Middle frontal gyrus (tissue), 1 donor: ENCODE measurements around the gene TST.
"Not testable (repeated sequence)": the region's sequence is repeated elsewhere in the genome, so short reads cannot be mapped to it uniquely, and the experiment has no call there.

ENCODE experiments used
- DNase-seq: peaks from one replicate; pipeline ENCODE4 v3.0.0-alpha.2; 2015; ENCODE audit warnings: low spot score; ENCODE audit errors: extremely low spot score

Gene TST

DNA sequence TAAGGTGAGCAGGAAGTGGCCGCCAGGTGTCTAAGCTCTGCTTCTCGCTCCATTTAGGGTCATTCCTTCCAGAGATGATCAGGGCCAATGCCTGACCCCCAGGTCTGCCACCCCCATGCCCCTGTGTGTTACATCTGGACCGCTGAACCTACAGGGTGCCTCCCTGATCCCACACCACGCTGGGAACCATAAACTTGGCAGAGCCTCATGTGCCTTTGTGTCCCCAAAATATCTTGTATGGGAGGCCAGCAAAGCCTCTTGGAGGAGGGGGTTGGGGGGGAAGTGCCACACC is 3.7 kb downstream of the TST start:
- no peak for DNase-seq

DNA sequence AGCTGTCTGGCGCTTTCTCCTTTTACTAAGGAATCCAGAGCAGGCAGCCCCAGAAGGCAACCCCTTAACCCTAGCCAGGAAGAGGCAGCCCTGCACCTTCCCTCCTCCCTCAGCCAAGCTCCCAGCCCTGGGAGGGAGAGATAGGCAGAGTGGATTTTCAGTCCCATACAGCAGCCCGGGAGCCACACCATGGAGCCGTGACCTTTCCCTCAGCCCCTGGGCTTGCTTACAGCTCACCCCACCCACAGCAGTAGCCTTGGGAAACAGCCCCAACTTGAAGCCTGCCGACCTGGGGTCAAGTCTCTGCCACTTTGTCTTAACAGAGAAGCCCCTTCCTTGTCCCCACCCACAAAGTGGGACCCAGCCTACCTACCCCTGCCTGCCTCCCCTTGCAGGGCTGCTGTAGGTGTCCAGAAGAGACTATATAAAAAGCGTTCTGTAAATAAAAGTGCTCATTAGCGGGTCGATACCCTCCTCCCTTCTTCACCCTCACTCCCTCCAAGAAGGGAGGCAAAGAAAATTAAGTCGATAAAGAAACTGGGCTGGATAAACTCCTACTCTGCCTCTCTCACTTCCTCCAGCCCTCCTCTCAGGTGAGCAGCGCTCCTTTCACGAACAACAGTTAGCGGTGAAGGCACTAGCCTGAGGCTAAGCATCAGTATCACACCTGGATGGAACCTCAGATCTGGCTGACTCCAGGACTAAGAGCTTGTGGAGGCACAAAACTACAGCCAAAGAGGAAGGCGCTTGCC is 4.2 kb downstream of the TST start:
- no peak for DNase-seq

DNA sequence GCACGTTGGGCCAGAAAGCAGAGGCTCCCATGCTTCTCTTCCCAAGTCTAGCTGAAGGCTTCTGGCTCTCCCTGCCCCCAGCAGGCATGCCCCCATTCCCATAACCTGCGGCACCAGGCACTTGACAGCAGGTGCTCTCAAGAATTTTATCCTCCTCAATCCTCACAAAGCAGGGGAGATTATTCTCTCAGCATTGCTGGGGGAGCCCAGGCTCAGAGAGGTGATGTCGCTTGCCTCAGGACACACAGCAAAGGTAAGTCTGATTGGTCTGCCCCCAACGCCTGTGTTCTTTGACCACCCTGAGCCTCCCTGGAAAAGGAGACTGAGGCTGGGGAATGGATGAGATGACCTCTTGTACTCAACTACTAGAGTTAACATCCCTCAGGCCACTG is 4.8 kb downstream of the TST start:
- no peak for DNase-seq

DNA sequence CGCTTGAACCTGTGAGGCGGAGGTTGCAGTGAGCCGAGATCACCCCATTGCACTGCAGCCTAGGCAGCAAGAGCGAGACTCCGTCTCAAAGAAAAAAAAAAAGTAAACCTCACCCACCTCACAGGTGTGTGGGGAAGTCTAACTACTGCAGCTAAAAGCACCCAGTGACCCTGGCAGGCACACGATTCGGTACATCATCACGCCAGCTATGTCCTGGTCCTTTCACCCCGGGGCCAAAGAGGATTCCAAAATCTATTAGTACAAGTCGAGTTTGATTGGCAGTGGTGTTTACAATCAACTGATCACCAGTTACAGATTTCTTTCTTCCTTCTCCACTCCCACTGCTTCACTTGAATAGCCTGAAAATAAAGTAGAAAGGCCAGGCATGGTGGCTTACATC is 6.3 kb downstream of the TST start:
- no peak for DNase-seq

DNA sequence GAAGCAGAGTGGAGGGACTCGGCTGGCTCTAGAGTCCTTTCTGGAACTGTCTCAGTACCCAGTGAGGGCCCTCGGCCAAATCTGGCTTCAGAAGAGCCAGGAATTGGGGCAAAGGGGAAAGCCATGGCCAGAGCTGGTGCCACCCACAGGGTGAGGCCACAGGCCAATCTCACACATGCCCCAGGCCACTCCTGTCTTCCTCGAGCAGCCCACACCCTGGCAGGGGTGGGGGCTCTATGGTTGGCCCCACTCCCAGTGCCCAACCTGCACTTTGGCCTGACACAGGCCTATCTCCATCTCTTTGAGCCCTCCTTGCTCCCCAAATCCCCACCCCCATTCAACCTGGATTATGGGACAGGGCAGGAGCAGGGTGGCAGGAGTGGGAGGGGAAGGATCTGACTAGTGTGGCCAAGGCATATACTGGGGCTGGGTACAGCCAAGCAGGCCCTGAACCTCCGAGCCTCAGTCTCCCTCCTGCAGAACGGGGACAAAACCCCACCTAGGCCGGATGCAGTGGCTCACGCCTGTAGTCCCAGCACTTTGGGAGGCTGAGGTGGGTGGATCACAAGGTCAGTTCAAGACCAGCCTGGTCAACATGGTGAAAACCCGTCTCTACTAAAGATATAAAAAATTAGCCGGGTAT is 6.9 kb downstream of the TST start:
- no peak for DNase-seq

DNA sequence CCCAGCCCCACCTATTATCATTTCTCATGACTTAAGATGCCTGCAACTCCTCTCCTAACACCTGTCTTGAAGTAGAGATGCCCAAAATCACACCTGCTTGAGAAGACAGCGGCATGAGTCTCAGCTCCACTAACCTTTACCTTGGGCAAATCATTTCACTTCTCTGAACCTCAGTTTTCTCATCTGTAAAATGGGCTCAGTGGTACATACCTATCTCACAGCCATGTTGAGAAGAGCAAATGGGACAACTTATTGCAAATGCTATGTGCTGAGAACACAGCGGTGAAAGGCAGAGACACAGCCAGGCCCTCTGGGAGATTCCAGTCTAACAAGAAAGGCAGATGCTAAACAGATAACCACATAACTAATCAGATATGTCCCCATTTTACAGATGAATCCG is 7.8 kb downstream of the TST start:
- no peak for DNase-seq

DNA sequence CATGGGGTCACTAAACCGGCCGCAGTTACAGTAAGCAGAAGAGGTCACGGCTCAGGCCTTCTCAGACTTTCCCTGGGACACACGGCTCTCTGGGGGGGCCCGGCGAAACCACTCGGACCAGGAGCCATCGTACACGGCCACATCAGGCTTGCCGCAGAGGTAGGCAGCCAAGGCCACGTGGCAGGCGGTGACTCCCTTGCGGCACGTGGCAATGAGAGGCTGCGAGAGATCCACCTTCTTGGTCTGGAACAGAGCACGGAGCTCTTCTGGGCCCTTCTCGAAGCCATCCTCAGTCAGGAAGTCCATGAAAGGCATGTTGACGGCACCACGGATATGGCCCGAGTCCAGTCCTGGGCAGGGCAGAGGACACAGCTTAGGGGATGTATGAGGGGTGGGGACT is 8.3 kb downstream of the TST start:
- no peak for DNase-seq

DNA sequence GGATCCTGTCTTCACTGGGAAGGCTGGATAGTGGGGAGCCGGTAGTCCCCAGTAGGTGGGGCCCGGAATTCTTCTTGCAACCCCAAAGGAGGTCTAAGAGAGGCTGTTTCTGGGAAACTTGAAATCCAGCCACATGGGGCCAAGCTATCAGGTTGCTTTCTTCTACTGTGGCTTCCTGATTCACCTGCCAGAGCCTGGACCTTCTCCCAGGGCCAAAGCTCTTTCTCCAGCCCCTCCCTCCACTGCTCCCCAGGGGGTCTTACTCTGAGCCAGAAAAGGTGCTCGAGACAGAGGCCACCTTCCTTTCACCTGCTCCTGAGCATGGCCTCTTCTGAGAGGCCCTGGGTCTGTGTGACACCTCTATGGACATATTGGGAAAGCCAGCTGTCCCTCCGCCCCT is 9.1 kb downstream of the TST start:
- no peak for DNase-seq

DNA sequence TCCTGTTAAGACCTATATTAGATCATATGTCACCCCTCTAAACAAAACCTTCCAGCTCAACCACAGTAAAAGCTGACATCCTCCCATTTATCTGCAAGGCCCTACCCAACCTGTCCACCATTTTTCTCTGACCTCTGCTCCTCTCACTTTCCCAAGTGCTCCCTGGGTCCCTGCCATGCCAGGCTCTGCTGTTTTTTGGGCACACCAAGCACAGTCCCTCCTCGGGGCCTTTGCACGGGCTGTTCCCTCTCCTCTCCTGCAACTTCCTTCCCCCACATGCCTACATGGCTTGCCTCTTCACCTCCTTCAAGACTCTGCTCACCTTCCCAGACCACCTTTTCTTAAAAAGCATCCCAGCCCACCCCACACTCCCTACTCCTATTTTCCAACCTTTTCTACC is 9.8 kb downstream of the TST start:
- no peak for DNase-seq

DNA sequence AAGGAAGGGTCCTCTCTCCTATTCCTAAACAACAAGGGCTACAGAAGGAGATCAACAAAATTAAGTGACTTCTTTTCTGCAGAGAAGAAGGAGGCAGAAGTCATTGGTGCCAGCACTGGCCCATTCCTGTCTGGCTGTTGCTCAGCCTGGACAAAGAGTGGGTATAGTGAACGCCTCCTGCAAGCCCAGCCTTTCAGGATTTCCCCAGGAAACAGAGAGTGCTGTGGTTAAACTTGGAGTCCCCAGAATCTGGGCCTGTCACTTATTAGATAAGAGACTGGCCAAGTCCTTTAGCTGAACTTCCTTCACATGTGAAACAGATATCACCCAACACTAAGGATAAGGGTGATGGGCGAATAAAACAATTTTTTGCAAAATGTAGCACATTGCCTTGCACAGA is 10.9 kb downstream of the TST start:
- no peak for DNase-seq

DNA sequence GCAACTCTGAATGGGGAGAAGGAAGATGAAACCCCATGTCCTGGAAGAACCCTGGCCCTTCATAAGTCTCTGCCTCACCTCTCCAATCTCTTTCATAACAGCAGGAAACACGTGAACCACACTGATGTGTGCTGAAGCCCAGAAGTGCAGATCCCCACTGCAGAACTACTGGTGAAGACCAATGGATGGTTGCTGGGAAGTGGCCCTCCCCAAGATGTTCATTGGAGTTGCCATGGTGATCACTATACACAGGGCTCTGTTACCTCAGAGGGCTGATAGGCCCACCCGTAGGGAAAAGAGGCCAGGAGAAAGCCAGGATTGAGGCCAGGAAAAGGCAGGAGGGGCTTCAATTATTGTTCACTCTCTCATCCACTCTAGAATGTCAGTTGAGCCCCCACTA is 11.6 kb downstream of the TST start:
- no peak for DNase-seq

DNA sequence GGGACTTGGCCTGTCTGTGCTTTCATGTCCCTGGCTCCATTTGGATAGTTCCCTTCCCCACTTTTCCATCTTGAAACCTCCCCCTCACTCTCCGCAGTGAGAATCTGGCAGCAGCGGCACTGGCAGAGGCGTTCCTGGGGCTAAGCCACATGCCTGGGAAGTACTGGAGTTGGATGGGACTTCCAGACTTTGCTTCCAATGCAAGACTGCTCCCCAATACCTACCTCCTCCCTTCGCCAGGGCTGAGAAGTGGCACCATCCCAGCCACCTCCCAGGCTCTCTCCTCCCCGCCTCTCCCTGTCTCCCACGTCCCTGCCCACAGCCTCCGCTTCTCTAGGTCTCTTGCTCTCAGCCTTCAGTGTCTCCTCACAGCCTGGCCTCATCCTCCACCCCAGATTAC is 16.6 kb downstream of the TST start:
- DNase-seq, result peak; percentile 68

DNA sequence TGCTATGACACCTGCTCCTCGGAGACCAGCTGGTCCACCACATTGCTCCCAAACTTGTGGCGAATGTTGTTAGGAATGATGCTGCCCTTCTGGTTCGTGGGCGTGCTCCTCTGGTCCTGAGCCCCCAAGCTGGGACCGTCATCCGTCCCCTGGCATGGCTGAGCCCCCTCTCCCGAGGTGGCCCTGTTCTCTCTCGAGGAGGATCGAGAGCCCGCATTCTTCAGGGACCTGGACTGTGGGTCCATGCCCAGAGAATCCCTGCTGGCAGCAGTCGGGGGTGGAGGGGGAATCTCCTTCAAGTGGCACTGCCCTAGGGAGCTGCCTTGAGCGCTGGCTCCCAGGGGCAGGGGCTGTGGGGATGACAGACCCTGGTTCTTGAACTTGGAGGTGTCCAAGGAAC is 17.4 kb downstream of the TST start:
- no peak for DNase-seq

DNA sequence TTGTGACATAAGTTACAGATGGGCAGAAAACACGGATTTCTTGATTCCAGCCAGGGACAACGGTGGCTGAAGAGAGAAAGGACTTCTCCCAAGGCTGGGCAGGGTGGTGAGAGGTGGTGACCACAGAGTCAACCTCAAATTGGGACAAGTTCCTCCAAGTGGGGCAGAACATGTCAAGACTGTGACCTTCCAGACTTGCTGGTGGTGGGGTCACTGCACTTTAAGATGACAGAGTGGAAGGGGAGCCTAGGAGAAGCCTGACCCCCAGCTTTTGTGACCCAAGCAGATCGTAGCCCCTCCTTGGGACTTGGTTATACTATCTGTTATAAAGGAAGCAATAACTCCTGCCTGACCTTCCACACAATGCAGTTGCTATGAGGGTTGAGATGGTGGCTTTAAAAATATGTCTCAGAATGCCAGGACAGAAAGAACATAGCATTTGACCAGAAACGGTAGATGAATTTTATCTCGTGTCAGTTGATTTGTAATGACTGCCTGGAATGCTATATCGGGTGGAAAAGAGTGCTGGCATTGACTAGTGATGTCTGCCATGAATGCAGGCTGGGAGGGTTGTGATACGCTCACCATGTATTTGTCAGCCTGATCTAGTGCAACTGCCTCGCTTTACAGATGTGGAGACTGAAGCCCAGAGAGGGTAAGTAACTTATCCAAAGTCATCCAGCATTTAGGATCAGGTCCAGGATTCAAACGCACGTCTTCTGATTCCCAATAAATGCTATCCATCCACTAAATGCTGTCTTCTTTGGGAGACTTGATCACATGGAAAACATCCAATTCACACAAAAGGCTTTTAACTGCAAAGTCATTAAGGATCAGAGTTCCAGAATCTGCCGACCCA is 18.3 kb downstream of the TST start:
- DNase-seq, result no peak

DNA sequence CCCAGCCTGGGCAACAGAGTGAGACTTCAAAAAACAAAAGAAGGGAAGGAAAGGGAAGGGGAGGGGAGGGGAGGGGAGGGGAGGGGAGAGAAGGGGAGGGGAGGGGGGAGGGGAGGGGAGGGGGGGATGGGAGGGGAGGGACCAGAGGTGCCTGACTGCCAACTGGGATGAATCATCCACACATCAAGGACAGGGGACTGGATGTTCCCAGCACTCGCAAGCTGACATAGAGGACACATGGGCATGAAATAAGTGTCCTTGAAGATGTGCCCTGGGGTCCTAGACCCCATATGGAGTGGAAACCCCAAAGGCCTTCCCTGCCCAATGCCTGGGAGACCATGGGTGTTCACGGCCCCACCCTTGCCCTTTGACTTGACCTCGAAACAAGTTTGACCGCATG is 19.8 kb downstream of the TST start:
- DNase-seq, result no peak

DNA sequence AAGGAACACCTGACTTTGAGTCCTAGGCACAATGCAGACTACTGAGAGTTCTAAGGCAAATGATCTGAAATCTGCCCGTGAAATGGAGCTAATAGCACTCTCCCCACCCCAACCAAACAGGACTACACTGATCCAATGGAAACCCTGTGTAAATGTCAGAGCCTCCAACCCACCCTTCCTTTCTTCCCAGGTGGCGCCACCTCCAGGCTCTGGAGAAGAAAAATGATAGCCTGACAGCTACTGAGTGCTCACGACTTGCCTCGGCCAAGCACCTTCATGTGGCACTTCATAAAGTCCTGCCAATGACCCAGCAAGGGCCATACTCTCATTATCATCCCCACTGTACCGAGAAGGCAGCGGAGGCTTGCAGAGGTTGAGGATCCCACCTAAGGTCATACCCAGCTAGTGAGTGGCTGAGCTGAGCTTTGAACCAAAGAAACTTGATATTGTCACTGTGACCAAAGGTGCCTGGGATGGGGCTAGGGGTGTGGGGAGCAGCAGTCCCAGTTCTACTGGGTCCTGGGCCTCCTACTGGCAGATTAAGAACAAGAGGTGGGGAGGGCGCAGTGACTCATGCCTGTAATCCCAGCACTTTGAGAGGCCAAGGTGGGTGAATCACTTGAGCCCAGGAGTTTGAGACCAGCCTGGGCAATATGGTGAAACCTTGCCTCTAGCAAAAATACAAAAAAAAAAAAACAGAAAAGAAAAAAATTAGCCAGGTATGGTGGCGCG is 20.5 kb downstream of the TST start:
- no peak for DNase-seq

DNA sequence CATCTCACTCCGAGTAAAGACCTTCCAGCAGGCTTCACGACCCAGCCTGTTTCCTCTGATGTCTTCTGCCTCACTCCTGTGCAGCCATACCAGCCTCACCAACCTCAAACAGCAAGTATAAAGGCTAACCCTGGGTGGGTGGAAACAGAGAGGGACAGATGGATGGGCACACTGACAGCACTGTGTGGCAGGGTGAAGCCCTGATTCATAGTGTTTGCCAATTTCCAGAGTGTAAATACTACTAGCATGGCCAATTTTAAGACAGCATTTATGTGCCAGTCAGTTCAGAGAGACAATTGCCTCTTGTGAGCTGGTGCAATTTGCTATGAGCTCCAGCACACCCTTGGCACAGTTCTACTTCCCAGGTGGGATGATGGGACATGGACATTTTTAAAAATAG is 21.5 kb downstream of the TST start:
- no peak for DNase-seq

DNA sequence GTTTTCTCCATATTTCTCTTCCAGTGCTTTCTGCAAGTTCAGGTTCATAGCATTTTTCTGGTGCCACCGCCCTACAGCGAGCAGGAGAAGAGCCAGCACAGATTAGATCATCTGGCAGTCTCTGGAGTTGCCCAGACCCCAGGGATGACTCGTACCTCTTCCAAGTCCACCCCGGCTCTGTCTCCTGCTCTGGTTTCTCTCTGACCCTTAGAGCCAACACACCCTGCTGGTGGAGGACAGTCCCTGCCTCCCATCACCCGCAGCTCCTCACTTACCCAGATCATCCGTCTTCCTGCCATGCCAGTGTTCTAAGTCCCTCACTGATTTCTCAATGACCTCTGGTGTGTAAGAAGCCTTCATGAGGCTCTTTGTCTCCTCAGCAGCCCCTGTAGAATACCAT is 28.0 kb downstream of the TST start:
- no peak for DNase-seq

DNA sequence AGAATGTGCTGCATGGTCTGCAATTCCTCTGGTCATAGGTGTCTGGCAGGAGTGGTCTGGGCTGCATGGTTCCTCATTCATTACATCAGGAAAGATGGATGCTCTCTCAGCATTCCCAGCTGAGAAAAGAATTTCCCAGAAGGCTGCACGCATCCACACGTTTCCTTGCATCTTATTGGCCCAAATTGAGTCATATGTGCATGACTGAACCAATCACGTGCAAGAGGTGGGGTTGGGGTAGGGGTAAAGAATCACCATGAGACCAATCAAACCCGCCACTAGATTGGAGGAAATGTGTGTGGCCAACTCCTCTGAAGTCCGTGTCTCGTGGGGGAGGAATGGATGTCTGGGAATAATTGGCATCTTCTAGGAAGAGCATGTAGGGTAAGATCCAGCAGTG is 28.8 kb downstream of the TST start:
- DNase-seq, result no peak

DNA sequence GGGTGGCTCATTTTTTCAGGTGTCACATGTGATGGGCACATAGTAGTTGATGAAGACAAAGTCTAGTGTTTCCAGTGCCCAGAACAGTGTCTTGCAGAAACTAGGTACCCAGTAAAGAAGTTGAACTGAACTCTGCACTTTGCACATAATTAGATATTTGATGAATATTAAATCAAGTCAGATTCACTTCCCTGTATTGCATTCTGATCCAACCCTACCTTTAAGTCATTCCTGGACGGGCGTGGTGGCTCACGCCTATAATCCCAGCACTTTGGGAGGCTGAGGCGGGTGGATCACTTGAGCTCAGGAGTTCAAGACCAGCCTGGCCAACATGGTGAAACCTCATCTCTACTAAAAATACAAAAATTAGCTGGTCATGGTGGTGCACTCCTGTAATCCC is 30.2 kb downstream of the TST start:
- not testable (repeated sequence) for DNase-seq

DNA sequence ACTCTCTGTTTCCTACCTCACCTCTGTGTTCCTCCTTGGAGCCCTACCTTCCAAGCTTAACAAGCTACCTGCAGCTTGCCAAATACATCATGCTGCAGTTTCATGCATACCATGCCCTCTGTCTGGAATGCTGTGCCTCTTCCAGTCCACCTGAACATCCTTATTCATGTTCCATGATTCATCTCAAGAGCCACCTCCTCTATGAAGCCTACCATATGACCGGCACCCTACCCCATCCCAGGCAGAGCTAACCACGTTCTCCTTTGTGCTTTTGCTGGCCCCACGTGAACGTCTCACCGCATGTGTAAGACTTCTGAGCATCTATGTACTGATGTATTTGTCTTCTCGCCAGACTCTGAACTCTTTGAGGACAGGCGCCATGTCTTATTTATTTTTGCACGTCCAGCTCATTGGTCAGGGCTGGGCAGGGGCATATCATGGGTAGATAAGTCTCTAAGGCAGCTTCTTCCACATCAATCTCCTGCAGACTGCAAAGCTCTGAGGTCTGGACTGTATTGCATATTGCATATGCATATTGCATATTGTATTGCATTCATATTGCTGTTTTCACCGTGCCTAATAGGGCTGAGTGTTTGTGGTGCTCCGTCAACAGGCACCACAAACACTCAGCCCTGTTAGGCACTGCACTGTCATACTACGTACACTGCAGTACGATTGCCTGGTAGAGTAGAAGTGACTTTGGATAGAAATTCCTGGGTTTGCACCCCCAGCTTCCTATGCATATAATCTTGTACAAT is 31.0 kb downstream of the TST start:
- no peak for DNase-seq
